GM12892 (cell line): Measurements from ENCODE around the gene TMEM54.

Source experiments
- POLR2A ChIP-seq: IDR thresholded peaks from 2 replicates; pipeline ENCODE4 v1.6.1; 2011; ENCODE audit warnings: low read depth, low read length, control low read depth
- POLR2AphosphoS5 ChIP-seq: IDR thresholded peaks from 2 replicates; pipeline ENCODE4 v1.6.1; 2011; ENCODE audit warnings: low read depth, low read length, control low read depth

DNA sequence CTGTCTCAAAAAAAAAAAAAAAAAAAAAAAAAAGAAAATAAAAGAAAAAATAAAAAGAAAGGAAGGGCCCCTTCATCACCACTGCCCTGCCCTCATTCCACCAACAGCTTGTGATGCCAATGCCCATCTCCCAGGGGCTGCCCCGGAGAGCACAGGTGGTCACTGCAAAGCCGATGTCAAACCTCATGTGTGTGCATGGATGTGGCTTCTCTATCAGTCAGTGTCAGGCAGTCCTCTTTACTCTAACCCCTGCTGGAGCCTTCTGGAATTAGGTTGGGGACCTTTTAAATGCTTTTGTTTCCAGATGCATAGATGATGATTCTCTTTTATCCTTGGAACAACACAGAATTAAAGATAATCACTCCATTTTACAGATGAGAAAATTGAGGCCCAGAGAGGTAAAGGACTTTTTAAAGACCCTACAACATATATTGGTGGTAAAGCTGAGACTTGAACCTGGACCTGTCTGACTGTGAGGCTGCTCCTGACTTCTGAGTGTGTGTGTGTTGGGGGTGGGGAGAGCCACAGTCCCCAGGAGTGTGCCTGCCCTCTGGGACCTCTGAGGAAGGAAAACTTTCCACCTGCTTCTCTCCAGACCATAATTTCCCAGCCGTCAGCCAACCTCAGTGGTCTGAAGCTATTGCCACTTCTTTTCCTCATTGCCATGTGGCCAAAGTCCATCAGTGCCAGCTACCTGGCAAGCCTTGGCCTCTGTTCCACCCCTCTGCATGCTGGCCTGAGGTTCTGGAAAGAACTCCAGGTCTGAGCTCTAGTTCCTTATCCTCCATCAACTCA is 3.0 kb upstream of the TMEM54 start:
- TF ChIP-seq POLR2A: no peak
- TF ChIP-seq POLR2AphosphoS5: no peak
